Stimulated activated CD4-positive, alpha-beta T cell treated with anti-CD3 and anti-CD28 coated beads, TNF-alpha, amount 100 ng/mL, for 24 hours (primary cell): ENCODE data around the gene PSMG3.

ENCODE experiments used
- DNase-seq, 3 experiments: peaks; one replicate each; pipeline ENCODE4 v3.0.0-alpha.2; 2020; ENCODE audit warnings: low read depth in 3 of 3

Gene PSMG3

GRCh38 chr7:1558181-1558811 lies 11.5 kb downstream of the PSMG3 start:
- DNase-seq: no peak

- no peak for DNase-seq
Measured at GRCh38 chr7:1557771-1558170, 12.1 kb downstream of the PSMG3 start.

- DNase-seq: no peak
Measured at GRCh38 chr7:1557006-1557405, 12.8 kb downstream of the PSMG3 start.

GRCh38 chr7:1555813-1556543 lies 13.9 kb downstream of the PSMG3 start, which contains the start of gene TMEM184A:
Gene TMEM184A, minus strand, starts transcription at chr7:1556205. Its CDS starts 721 bp downstream, at chr7:1555484.
- DNase-seq: peak in 1 of 3 experiments; percentile 46

DNA sequence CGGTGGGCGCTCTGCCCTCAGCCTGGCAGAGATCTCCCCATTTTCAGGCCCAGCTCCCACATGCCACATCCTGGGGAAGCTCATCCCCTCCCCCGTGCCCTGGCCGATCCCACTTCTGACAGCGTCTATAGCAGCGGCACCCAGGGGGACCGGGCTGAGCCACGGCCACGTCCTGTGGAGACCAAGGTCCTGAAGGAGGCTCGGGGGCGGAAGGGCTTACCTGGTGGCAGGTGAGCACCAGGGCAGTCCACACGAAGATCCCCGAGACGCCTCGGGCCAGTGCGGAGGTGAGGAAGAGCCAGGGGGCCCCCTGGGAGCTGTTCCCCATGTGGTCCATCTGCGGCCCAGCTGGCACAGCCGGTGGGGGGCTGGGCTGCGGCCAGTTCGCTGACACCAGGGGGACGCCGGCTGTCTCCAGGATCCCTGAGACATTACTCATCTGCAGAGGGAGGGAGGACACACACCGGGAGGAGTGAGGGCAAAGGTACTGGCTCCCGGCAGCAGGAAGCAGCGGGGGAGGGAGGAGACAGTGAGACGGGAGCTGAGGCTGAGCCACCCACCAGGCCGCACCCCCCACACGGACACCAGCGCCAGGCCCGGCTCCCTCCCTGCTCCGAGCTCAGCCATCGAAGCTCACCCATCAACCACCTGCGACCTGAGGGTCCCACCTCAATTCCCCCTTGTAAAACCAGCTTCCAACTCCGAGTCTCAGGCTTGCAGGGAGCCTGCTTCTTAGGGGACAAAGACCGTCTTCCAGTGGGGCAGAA lies 14.6 kb downstream of the PSMG3 start:
- no peak for DNase-seq

DNA sequence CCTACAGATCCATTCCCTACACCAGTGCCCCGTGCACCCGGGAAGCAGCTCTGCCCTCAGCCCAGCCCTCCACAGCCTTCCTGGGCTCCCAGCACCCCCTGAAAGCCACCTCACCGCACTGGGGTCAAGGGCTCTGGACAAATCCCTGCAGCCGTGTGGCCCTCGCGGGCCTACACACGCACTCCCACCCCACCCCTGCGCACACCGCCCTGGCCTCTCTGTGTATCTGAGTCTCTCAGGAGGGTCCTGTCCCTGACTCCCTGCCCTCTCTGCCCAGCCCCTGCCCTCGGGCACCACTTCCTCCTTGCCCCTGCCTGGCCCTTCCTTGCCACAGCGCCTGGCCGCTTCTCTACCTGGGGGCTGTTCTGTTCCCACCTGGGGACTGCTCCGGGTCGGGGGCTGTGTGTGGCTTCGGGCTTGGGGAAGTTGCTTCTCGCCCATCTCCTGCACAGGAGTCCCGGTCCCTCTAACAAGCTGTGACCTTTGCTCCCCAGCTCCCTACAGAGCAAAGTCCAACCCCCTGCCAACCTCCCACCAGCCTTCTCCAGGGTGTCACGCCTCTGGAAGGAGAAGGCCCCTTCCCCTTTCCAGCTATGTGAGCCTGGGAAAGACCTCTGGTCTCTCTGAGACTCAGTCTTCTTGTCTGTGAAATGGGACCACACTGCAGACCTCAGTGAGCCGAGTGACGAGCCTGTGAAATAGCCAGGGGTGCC lies 15.3 kb downstream of the PSMG3 start:
- no peak for DNase-seq

DNA sequence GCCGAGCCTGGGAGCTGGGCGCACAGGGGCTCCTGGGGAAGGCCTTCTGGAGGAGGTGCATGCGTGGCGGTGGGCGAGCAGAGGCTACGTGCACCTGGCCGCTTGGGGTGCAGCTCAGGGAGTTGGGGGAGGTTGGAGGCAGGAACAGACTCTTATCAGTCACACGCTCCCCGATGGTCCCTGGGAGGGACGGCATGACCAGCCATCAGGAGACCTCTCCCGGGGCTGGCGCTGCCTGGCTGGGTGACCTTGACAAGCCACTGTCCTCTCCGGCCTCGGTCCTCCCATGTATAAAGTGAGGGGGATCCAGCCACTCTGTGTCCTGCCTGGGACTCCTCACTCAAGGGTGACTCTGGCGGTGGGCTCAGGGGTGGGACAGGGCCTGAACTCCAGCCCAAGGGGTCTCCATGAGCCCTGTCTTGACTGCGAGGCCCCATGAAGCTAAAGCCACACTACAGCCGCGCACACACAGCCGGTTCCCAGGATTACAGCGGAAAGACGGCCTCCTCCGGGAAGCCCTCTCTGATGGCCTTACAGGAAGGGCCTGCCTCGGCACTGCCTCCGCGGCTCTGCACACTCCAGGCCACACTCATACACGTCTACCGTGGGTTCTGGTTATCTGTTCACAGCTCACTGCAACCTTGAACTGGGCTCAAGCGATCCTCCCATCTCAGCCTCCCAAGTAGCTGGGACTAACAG lies 16.2 kb downstream of the PSMG3 start:
- no peak for DNase-seq

DNA sequence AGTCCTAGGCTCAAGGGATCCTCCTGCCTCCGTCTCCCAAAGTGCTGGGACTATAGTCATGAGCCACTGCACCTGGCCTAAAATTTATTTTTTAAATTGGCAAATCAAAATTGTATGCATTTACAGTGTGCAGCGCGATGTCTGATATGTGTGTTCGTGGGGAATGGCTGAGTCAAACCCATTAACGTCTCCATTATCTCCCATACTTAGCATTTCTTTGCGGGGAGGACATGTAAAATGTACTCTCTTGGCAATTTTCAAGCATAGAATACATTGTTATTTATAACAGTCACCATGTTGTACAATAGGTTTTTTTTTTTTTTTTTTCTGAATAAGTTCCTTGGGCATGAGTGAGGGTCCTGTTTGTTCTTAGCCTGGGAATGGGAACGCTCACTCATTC lies 17.6 kb downstream of the PSMG3 start:
- no peak for DNase-seq

DNA sequence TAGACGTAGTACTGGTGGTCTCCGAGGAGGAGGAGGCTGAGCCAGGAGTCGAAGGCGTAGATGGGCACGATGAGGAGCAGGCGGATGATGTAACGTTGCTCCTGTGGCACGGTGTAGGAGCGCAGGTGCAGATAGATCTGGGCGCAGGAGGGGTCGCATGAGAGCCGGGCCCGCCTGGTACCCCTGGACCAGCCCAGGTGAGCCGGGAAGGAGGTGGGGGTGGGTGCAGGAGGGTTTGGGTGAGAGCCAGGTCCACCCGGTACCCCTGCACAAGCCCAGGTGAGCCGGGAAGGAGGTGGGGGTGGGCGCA lies 19.0 kb downstream of the PSMG3 start:
- no peak for DNase-seq

DNA sequence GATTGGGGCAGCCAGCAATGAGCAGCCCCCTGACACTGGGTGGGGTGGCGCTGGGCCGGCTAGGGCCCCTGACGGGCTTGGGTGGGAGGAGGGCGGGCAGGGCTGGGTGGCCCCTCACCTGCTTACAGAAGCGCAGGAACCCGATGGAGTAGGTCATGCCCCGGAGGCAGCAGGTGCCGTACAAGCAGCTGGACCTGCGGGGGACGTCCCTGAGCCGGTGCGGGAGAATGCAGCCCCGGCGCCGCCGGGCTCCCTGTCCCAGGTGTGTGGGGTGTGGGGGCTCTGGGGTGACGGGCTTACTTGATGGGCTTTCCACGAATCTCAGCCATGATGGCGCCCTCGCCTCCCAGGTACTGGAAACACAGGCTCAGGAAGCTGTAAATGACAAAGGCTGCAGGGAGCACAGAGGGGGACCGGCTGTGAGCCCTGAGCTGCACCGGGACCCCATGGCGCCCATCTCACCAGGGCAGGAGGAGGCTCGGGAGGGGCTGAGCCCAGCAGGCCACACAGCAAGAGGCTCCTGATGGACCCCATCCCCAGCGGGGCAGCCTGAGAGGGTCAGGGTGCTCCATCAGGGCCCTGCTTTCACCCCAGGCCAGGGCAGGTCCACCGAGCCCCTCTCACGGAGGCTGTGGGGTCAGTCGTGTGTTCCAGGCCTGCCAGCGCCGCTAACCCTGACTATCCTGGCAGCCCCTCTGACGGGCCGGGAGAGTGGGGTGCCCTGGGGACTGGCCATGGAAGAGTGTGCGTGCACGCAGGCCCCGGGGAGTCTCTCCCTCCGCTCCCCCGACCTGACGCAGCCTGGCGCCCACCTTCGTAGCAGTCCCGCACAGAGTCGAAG lies 19.6 kb downstream of the PSMG3 start:
- no peak for DNase-seq

DNA sequence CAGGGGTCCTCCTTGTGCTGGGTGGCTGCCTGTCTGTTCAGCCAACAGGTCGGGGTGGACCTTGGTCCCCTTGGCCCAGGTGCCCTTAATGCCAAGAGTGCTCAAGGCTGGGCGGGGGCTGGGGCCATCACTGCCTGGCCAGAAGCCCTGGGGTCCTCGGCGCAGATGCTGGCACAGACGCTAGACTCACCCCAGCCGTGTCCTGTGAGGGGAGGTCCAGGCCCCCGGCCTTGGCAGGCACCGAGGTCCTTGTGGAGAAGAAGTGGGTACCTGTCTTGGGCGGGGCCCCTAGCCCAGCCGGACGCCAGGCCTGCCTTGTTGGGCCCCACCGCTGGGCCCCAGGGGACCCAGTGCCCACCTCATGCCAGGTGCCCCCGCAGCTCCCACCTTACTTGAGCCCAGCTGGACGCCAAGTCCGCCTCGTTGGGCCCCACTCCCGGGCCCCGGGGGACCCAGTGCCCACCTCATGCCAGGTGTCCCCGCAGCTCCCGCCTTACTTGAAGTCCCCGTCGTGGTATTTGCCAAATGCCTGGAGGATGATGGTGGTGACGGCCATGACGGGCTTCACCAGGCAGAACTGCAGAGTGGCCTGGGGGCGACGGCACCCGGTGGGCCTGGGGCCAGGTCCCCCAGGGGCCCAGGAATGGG lies 20.4 kb downstream of the PSMG3 start:
- no peak for DNase-seq

GRCh38 chr7:1548944-1549343 lies 20.9 kb downstream of the PSMG3 start:
- DNase-seq: no peak

- DNase-seq: no peak
Measured at GRCh38 chr7:1548438-1548831, 21.4 kb downstream of the PSMG3 start.

GRCh38 chr7:1547777-1548437 lies 21.9 kb downstream of the PSMG3 start:
- DNase-seq: no peak

- no peak for DNase-seq
Measured at GRCh38 chr7:1546909-1547776, 22.7 kb downstream of the PSMG3 start.

DNA sequence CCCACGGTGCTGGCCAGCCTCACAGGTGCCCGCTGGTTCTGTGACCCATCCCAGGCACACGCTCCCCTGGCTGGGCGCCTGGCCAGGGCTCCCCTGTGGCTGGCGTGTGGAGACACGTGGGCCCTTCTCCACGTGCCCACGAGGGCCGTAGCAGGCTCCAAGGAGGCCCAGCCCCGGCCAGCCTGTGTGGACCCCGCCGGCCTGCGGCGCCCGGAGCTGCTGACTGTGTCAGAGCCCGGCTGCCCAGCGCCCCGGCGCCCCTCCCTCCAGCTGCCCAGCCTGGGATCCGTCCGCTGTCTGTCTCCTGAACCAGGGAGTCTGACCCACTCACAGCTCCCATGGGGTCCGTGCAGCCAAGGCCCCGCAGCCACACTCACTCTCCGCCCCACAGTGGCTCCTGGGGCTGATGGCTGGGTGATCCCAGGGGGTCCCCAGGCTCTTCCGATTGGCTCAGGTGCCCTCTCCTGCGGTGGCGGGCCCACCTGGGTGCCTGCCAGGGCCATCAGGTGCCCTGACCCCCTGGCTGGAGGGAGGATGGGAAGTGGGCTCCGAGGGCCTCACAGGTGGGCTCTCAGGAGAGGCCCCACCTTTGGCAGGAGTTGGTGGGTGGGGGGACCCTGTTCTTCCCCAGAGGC lies 23.4 kb downstream of the PSMG3 start:
- DNase-seq: no peak

DNA sequence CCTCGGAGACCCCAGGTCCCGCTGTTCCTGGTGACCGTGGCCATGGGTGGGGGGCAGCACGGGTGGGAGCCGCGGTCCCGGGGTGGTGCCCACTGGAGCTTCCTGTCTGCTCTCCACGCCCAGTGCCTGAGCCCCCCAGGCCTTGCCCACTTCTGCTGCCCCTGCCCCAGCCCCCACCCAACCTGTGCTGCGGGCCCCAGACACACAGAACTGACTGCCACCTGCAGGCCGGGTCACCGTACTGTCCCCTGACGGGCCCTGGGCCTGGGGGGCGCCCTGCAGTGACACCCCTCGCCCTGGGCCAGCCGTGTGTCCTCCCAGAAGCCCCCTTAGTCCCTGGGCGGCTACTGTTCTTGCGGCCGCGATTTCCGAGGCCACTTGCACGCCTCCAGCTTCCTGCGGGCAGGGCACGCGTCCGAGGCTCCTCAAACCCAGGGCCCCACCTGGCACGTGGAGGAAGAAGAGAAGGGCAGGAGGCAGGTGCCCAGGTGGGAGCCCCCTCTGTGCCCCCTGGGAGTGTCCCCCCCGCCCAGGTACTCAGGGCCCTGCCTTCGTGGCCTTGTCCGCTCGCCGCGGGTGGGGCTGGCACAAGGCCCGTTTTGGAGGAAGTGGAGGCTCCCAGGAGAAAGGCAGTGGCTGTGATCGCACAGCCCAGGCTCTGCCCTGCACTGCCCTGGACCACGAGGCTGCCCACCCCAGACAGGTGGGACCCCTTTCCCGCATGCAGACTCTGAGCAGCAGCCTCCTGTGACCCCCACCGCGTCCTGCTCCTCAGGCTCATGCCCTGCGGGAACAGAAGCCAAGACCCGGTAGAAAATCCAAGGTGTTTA lies 24.2 kb downstream of the PSMG3 start:
- no peak for DNase-seq
